ENCODE results near the gene COL4A6. TPM values are rescaled to one million over a fixed set of nuclear protein-coding genes. Genes with fewer than 3 reads are reported as not detected.

Gene COL4A6
- total and polyA plus RNA-seq, 2 of the 8 experiments (the other 6 are each of a cell fraction or from before 2014, with no cell fraction given): 5.9 to 11.8 TPM

DNA sequence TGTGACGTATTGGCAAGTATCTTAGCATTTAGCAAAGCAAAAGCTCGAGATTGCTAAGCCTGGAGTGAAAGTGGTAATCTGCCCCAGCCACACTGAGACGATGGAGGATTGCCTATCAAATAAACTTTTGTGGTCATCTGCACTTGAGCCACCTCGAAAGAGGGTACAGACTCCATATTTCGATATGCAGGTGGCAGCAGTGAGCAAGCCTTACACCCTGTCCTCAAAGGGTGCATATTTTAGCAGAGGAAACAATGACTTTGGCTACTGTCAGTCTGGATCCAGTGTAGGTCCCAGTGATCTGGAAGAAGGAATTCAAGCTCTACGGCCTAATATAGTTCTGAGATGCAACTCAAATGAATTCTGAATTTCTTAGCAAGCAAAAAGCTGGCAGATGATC, 192.8 kb downstream of the COL4A6 start (continued):
- no peak for TF ChIP-seq CHD7 (IDR thresholded peaks at IDR 0.05; ENCODE audit: insufficient replicate concordance, low read length)
- no peak for TF ChIP-seq CHD2 (IDR thresholded peaks at IDR 0.05; ENCODE audit: low read length)
- TF ChIP-seq RXRA (IDR thresholded peaks at IDR 0.05; ENCODE audit: insufficient read depth, low read depth, low read length): no peak
- TF ChIP-seq KDM1A (IDR thresholded peaks at IDR 0.05; ENCODE audit: borderline replicate concordance, low read length): no peak
- TF ChIP-seq, protein P1, sequence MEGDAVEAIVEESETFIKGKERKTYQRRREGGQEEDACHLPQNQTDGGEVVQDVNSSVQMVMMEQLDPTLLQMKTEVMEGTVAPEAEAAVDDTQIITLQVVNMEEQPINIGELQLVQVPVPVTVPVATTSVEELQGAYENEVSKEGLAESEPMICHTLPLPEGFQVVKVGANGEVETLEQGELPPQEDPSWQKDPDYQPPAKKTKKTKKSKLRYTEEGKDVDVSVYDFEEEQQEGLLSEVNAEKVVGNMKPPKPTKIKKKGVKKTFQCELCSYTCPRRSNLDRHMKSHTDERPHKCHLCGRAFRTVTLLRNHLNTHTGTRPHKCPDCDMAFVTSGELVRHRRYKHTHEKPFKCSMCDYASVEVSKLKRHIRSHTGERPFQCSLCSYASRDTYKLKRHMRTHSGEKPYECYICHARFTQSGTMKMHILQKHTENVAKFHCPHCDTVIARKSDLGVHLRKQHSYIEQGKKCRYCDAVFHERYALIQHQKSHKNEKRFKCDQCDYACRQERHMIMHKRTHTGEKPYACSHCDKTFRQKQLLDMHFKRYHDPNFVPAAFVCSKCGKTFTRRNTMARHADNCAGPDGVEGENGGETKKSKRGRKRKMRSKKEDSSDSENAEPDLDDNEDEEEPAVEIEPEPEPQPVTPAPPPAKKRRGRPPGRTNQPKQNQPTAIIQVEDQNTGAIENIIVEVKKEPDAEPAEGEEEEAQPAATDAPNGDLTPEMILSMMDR (IDR thresholded peaks at IDR 0.05; ENCODE audit: control extremely low read depth in 1 of 3, insufficient read depth in 1 of 3, low read depth in 1 of 3, low read length in 3 of 3): peak in 1 of 3 experiments; percentile 22; a peak in 1 of 4 replicates
- TF ChIP-seq RAD21 (IDR thresholded peaks at IDR 0.05 in 1 of 2, conservative IDR thresholded peaks at IDR 0.05 in 1 of 2; ENCODE audit: low read depth in 2 of 2, low read length in 2 of 2): peak; percentile 15 to 22; a peak in 2 of 4 replicates
- no peak for TF ChIP-seq SP2 (IDR thresholded peaks at IDR 0.05; ENCODE audit: low read length)
- no peak for TF ChIP-seq JUN (IDR thresholded peaks at IDR 0.05; ENCODE audit: low read depth, low read length)
- no peak for TF ChIP-seq RBBP5 (IDR thresholded peaks at IDR 0.05; ENCODE audit: borderline replicate concordance, low read depth, low read length)

Measured in H1 (cell line).